Trophoblast cell (in vitro differentiated cells and primary cell): Measurements from ENCODE around the gene RAB44.

Experiments used
- DNase-seq, 2 donors: peaks; one replicate each; pipeline ENCODE4 v3.0.0-alpha.2; 2016
- H2AFZ ChIP-seq: 2 replicates; pipeline ENCODE4 v1.6.1; 2013; ENCODE audit warnings: low read length, moderate library complexity, mild to moderate bottlenecking; ENCODE audit not compliant: insufficient read depth, poor library complexity
- H2AK5ac ChIP-seq: 2 replicates; pipeline ENCODE4 v1.6.1; 2013; ENCODE audit warnings: mild to moderate bottlenecking, low read length
- H2BK120ac ChIP-seq: 2 replicates; pipeline ENCODE4 v1.6.1; 2013; ENCODE audit warnings: low read length, mild to moderate bottlenecking, moderate library complexity; ENCODE audit not compliant: insufficient read depth, poor library complexity
- H2BK12ac ChIP-seq: 2 replicates; pipeline ENCODE4 v1.6.1; 2013; ENCODE audit warnings: mild to moderate bottlenecking, low read length, moderate library complexity
- H2BK5ac ChIP-seq: 2 replicates; pipeline ENCODE4 v1.6.1; 2013; ENCODE audit warnings: low read length, low read depth, moderate library complexity, mild to moderate bottlenecking; ENCODE audit not compliant: poor library complexity
- H3K14ac ChIP-seq: 2 replicates; pipeline ENCODE4 v1.6.1; 2013; ENCODE audit warnings: mild to moderate bottlenecking, low read length
- H3K18ac ChIP-seq: 2 replicates; pipeline ENCODE4 v1.6.1; 2013; ENCODE audit warnings: mild to moderate bottlenecking, low read length
- H3K23ac ChIP-seq: 2 replicates; pipeline ENCODE4 v1.6.1; 2013; ENCODE audit warnings: low read length
- H3K27ac ChIP-seq: 2 replicates; pipeline ENCODE4 v1.5.1; 2013; ENCODE audit warnings: low read depth, mild to moderate bottlenecking, inconsistent platforms, low read length, moderate library complexity
- H3K27me3 ChIP-seq: 2 replicates; pipeline ENCODE4 v1.6.1; 2013; ENCODE audit warnings: inconsistent platforms, mild to moderate bottlenecking, low read length, moderate library complexity; ENCODE audit not compliant: insufficient read depth
- H3K36me3 ChIP-seq, 2 experiments: 1 replicate in 1 of 2; 2 replicates in 1 of 2; pipeline ENCODE4 v1.6.1; 2013; ENCODE audit warnings: low read length in 2 of 2, mild to moderate bottlenecking in 2 of 2, moderate library complexity in 1 of 2; ENCODE audit not compliant: insufficient read depth in 2 of 2, control insufficient read depth in 1 of 2
- H3K4ac ChIP-seq: 2 replicates; pipeline ENCODE4 v1.6.1; 2013; ENCODE audit warnings: low read depth, mild to moderate bottlenecking, low read length, moderate library complexity
- H3K4me1 ChIP-seq, 2 experiments: 1 replicate in 1 of 2; 2 replicates in 1 of 2; pipeline ENCODE4 v1.6.1; 2013; ENCODE audit warnings: low read length in 2 of 2, mild to moderate bottlenecking in 2 of 2, moderate library complexity in 1 of 2; ENCODE audit not compliant: insufficient read depth in 2 of 2, control insufficient read depth in 1 of 2
- H3K4me2 ChIP-seq: 2 replicates; pipeline ENCODE4 v1.6.1; 2013; ENCODE audit warnings: inconsistent platforms, mild to moderate bottlenecking, low read length, moderate library complexity
- H3K4me3 ChIP-seq: 2 replicates; pipeline ENCODE4 v1.5.1; 2013; ENCODE audit warnings: mild to moderate bottlenecking, low read depth, low read length, inconsistent platforms
- H3K79me1 ChIP-seq: one replicate; pipeline ENCODE4 v1.6.1; 2013; ENCODE audit warnings: low read length
- H3K79me2 ChIP-seq: 2 replicates; pipeline ENCODE4 v1.6.1; 2013; ENCODE audit warnings: low read length, mild to moderate bottlenecking; ENCODE audit not compliant: control insufficient read depth, insufficient read depth, poor library complexity
- H3K9ac ChIP-seq: 2 replicates; pipeline ENCODE4 v1.6.1; 2013; ENCODE audit warnings: mild to moderate bottlenecking, low read length
- H3K9me3 ChIP-seq: 2 replicates; pipeline ENCODE4 v1.6.1; 2013; ENCODE audit warnings: low read depth, mild to moderate bottlenecking, control low read depth, inconsistent platforms, low read length; ENCODE audit not compliant: insufficient read depth
- H4K12ac ChIP-seq: 2 replicates; pipeline ENCODE4 v1.6.1; 2013; ENCODE audit warnings: low read depth, mild to moderate bottlenecking, low read length, moderate library complexity
- H4K8ac ChIP-seq: 2 replicates; pipeline ENCODE4 v1.6.1; 2013; ENCODE audit warnings: low read depth, mild to moderate bottlenecking, low read length, moderate library complexity
- H4K91ac ChIP-seq: one replicate; pipeline ENCODE4 v1.6.1; 2013; ENCODE audit warnings: low read depth, mild to moderate bottlenecking, low read length, moderate library complexity
- WGBS: extraction: QIAGEN DNeasy Blood & Tissue Kit; methylation state at CpG from one replicate; pipeline ENCODE4 v1.1.7; 2013; ENCODE audit warnings: missing lambda C conversion rate; ENCODE audit not compliant: insufficient read length, insufficient coverage; ENCODE audit errors: extremely low coverage; 5-methylcytosine and 5-hydroxymethylcytosine counted together

Gene RAB44

DNA sequence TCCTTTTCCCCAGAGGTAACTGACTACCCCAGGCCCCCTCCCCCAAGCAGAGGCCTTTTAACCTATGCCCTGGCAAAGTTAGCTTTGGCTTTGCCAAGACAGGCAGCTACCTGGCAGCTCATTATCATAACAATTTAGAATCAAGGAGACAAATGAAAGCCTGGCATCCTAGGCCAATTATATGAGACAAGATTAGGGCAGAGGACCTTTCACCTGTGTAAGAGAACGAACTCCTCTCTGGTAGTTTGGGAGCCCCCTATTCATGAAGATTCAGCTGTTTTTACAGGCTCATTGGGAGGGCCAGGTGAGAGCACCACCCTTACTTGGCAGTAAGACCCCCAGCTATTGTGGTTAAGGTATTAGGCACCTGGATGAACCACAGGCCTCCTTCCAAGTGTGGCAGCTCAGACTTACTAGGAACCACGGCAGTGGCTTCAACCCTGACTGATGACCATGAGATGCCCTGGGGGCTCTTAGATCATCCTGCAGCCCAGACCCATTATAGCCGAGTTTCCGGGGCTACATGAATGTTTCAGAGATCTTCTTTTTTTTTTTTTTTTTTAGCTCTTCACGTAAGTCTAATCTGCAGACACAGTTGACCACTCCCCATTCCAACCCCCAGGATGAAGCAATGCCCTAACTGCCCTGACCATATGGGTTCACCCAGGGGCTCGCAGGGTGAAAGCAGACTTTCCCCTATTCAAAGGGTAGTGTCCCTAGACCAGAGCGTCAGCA is 56.2 kb downstream of the RAB44 start:
- Histone ChIP-seq H2AK5ac (no peak overlapping the region), H4K91ac (no peak overlapping the region), H3K23ac (no peak overlapping the region), H3K27ac (no peak overlapping the region), H2AFZ (no peak overlapping the region), H3K4me3 (no peak overlapping the region), H2BK12ac (no peak overlapping the region), H4K12ac (no peak overlapping the region), H3K9ac (no peak overlapping the region), H3K4ac (no peak overlapping the region), H3K9me3 (peaks cover 3% of the 10 kb centered on the region), H3K4me2 (no peak overlapping the region), H3K27me3 (no peaks in the 10 kb centered on the region), H3K14ac (no peak overlapping the region), H3K4me1 (peaks cover 3 to 7% of the 10 kb centered on the region in 2 experiments), H3K18ac (no peak overlapping the region), H2BK120ac (no peak overlapping the region), H3K79me2 (no peaks in the 10 kb centered on the region), H3K79me1 (no peaks in the 10 kb centered on the region), H3K36me3 (no peaks in the 10 kb centered on the region), H2BK5ac (no peak overlapping the region), H4K8ac (no peak overlapping the region)
- no CpG with 5 or more reads among the region's 7 CpGs for WGBS
- DNase-seq: peak; percentile 27 to 38

GRCh38 chr6:36754582-36755434 is 57.2 kb downstream of the RAB44 start:
- no CpG with 5 or more reads among the region's 9 CpGs for WGBS
- H3K4me2 ChIP-seq: no peak overlapping the region
- H2BK5ac ChIP-seq: no peak overlapping the region
- no peak overlapping the region for H4K8ac ChIP-seq
- H3K27ac ChIP-seq: no peak overlapping the region
- H3K4me1 ChIP-seq: peaks cover 3 to 7% of the 10 kb centered on the region in 2 experiments
- no peak overlapping the region for H3K9ac ChIP-seq
- no peak overlapping the region for H3K23ac ChIP-seq
- H3K36me3 ChIP-seq: no peaks in the 10 kb centered on the region
- H3K4ac ChIP-seq: no peak overlapping the region
- no peak overlapping the region for H2BK120ac ChIP-seq
- no peak overlapping the region for H2BK12ac ChIP-seq
- H3K79me2 ChIP-seq: no peaks in the 10 kb centered on the region
- H4K91ac ChIP-seq: no peak overlapping the region
- H4K12ac ChIP-seq: no peak overlapping the region
- H3K9me3 ChIP-seq: peaks cover 3% of the 10 kb centered on the region
- no peaks in the 10 kb centered on the region for H3K79me1 ChIP-seq
- no peak overlapping the region for H2AFZ ChIP-seq
- H3K4me3 ChIP-seq: no peak overlapping the region
- H3K18ac ChIP-seq: no peak overlapping the region
- H3K14ac ChIP-seq: no peak overlapping the region
- H2AK5ac ChIP-seq: no peak overlapping the region
- DNase-seq: no peak
- no peaks in the 10 kb centered on the region for H3K27me3 ChIP-seq

DNA sequence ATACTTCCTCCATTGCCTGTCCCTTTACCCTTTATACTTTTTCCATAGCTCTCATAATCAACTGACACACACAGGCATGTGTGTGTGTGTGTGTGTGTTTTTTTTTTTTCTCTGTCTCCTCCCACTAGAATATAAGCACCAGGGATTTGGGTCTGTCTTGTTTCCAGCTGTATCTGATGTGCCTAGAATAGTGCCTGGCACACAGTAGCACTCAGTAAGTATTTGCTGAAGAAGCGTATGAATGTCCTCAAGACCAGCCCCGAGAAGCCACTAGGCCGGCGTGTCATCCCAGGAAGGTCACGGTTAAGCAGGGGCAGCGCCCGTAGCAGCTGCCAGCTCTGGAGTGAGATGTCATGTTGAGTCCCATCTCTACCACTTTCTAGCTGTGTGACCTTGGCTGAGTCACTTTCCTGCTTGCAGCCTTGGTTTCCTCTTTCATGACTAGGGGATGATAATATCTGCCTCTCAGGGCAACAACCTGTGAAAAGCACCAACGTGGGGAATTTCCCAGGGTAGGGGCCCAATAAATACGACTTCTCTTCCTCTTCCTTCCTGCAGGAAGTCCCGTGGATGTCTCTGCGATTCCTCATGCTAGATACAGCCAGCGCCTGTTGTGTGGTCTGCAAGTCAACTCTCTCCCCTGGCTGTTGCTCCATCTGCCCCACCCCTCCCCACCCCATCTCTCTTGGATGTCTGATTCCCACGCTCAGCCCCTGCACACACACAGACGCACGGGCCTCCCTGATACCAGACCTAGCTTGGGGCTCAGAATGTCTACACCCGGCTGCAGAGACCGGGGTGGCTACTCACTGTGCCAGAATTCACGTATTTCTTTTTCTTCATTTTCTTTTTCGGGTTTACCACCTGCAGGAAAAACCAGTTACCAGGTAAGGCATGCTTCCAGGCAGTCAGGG is 58.1 kb downstream of the RAB44 start:
- WGBS: no CpG with 5 or more reads among the region's 19 CpGs
- H3K4me3 ChIP-seq: no peak overlapping the region
- no peaks in the 10 kb centered on the region for H3K9me3 ChIP-seq
- H3K4me1 ChIP-seq: peaks cover 3 to 7% of the 10 kb centered on the region in 2 experiments
- no peak overlapping the region for H3K18ac ChIP-seq
- H3K23ac ChIP-seq: no peak overlapping the region
- H2AFZ ChIP-seq: no peak overlapping the region
- no peak overlapping the region for H2AK5ac ChIP-seq
- H4K91ac ChIP-seq: no peak overlapping the region
- no peaks in the 10 kb centered on the region for H3K79me2 ChIP-seq
- H3K14ac ChIP-seq: no peak overlapping the region
- H2BK12ac ChIP-seq: no peak overlapping the region
- no peak overlapping the region for H3K4me2 ChIP-seq
- no peak overlapping the region for H4K12ac ChIP-seq
- no peak overlapping the region for H3K9ac ChIP-seq
- H3K79me1 ChIP-seq: no peaks in the 10 kb centered on the region
- no peak overlapping the region for H4K8ac ChIP-seq
- H3K27me3 ChIP-seq: no peaks in the 10 kb centered on the region
- no peak overlapping the region for H3K4ac ChIP-seq
- peak; percentile 56 to 57 for DNase-seq
- no peak overlapping the region for H2BK120ac ChIP-seq
- no peak overlapping the region for H3K27ac ChIP-seq
- no peaks in the 10 kb centered on the region for H3K36me3 ChIP-seq
- H2BK5ac ChIP-seq: no peak overlapping the region

DNA sequence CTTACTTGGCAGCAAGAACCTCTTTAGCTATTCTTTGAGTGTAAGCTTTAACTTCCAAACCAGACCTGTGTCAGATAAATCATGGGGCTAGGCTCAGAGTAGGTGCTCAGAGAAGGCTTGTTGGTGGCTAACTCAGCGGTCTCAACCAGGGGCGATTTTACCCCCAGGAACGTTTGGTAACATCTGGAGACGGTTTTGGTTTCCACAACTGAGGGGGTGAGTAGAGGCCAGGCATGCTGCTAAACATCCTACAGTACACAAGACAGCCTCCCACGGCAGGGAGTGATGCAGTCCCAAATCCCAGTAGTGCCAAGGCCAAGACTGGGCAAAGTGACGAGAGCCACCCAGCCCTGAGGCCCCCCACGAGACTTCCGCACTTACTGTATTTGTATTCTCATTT is 59.2 kb downstream of the RAB44 start:
- Histone ChIP-seq H3K14ac (no peak overlapping the region), H3K4me1 (peaks cover 3 to 7% of the 10 kb centered on the region in 2 experiments), H3K9ac (no peak overlapping the region), H2AK5ac (no peak overlapping the region), H2BK12ac (no peak overlapping the region), H2BK5ac (no peak overlapping the region), H4K12ac (no peak overlapping the region), H2AFZ (no peak overlapping the region), H3K79me1 (no peaks in the 10 kb centered on the region), H4K8ac (no peak overlapping the region), H3K4ac (no peak overlapping the region), H2BK120ac (no peak overlapping the region), H3K79me2 (no peaks in the 10 kb centered on the region), H3K23ac (no peak overlapping the region), H3K27me3 (no peaks in the 10 kb centered on the region), H3K4me3 (no peak overlapping the region), H3K18ac (no peak overlapping the region), H3K9me3 (no peaks in the 10 kb centered on the region), H4K91ac (no peak overlapping the region), H3K36me3 (no peaks in the 10 kb centered on the region), H3K27ac (no peak overlapping the region), H3K4me2 (no peak overlapping the region)
- WGBS: no CpG with 5 or more reads among the region's 8 CpGs
- no peak for DNase-seq
